ENCODE measurements around the gene ACTR1B.
"Not testable (repeated sequence)": the region's sequence is repeated elsewhere in the genome, so short reads cannot be mapped to it uniquely, and the experiment has no call there.

ACTR1B gene

GRCh38 chr2:97657986-97658690, 5.7 kb downstream of the ACTR1B start:
- DNase-seq, result no peak

GRCh38 chr2:97656905-97657587, 6.8 kb downstream of the ACTR1B start:
- DNase-seq, result no peak

DNA sequence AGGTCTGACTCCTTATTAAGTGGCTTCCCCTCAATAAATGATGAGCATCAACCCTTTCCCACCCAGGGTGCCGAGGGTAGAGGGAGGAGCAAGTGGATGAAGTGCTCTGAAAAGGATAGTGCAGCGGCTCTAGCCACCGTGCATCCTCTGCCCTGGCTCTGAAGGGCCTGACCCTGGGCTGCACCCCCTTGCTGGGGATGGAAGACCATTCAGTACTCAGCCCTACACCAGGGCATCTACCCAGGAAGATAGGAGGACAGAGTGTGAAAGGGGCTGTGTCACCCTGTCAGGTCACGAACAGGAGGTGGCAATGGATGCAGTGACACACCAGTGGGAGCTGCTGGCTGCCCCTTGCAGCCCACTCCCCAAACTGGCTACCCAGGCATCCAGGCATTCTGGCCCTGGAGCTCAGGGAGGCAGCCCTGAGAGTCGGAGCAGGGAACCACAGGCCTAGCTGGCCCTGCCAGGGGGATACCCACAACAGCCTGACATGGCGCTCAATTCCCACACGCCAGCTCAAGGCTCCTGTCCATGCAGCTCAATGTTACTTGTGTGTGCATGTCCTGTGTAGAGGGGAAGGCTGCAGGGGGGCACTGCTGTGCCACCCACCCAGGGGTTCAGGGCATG, 7.6 kb downstream of the ACTR1B start:
- no peak for DNase-seq

DNA sequence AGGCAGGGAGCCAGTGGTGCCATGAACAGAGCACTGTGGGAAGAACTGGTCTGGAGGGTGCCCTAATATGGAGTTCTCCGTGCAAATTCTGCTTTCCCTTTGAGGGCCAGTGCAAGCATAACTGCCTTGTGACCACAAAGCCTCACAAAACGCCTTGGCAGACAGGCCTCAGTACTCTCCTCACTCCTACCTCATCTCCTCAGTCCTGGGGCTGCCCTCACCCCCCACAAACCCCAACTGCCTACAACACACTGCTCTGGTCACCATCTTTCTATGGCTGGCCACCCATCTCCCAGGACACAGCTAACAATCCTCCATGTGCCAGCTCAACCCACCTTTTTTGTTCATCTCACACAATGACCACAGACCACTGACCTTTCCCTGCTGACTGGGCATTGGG, 9.1 kb downstream of the ACTR1B start:
- no peak for DNase-seq

DNA sequence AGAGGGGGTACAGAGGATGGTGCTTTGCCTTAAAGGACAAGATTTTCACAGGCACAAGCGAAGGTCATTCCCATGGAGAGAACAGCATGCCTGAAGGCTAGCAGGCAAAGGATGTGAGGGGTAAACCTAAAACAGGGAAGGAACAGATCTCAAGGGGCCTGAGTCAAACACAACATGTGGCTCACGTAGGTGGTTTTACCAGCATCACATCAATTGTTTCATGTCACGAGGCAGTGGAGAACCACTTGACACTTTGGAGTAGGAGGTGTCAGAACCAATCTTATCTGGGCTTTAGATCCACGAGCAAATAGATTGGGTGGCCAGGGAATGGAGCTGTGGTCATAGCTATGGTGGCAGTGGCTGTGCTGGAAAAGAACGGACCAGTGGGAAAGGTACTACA, 9.5 kb downstream of the ACTR1B start:
- no peak for DNase-seq

GRCh38 chr2:97653874-97654273, 10.0 kb downstream of the ACTR1B start:
- DNase-seq, result no peak

- DNase-seq, result no peak
Measured at GRCh38 chr2:97653473-97653872, 10.4 kb downstream of the ACTR1B start.

- no peak for DNase-seq
Measured at GRCh38 chr2:97651114-97651513, 12.7 kb downstream of the ACTR1B start.

DNA sequence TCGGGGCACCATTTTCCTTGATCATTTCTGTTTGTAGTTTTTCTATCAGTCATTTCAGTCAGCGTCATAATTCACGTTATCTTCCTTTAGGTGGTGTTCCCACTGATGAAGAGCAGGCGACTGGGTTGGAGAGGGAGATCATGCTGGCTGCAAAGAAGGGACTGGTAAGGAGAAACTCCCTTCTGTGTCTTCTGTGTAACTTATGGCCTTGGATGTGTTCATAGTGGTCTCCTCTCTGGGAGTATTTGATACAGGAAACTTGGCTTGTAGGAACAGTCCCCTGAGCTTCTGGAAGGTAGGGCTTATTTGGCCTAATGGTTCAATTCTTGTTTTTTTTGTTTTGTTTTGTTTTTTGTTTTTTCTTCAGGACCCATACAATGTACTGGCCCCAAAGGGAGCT, 16.9 kb downstream of the ACTR1B start:
- no peak for DNase-seq

GRCh38 chr2:97645695-97646629, 17.9 kb downstream of the ACTR1B start, which contains the start of gene COX5B:
Gene COX5B (plus strand): TSS chr2:97646062. CDS start chr2:97646087, 25 bp downstream.
- peak; percentile 97 for DNase-seq

DNA sequence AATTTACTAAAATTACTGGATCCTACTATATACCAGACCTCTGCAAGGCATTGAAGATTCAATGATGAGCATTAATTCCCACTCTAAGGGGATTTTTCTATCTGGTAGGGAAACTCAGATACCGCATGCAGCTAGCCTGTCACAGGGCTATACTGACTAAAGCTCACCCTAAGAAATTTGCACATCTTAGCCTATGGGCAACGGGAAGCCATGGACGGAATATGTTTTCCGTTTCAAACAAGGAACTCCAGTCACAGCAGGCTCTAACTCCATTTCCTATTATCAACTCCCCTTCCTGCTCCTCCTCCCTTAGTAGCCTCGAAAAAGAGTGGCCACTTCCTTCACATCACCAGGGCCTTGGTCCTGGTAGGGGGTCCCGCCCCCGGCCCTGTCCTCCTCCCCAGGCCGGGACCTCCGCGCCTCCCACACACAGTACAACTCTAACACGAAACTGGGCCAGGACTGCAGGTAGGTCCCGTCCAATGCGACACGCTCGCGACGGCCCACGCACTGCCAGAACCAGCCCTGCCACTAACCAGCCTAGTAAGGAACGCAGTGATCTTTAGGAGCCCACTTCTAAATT, 18.6 kb downstream of the ACTR1B start:
- DNase-seq, result peak; percentile 9

- no peak for DNase-seq
Measured at GRCh38 chr2:97644023-97644717, 19.7 kb downstream of the ACTR1B start.

DNA sequence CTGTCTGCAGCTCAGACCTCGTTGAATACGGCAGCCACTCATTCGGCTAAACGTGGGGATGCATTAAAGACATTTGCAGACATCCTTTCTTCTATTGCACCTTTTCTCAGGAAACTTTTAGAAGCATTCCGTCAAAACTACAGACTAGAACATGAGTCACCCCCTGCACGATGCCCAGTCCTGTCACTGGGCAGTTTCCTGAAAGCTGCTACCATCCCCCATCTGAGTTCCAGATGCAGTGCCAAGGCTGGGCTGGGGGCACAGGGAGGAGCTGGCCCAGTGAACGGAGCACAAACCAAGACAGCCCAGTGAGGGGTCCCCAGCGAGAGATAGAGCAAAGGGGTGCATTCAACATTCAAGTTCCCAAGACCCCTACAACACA, 37.8 kb downstream of the ACTR1B start:
- DNase-seq, result not testable (repeated sequence)

DNA sequence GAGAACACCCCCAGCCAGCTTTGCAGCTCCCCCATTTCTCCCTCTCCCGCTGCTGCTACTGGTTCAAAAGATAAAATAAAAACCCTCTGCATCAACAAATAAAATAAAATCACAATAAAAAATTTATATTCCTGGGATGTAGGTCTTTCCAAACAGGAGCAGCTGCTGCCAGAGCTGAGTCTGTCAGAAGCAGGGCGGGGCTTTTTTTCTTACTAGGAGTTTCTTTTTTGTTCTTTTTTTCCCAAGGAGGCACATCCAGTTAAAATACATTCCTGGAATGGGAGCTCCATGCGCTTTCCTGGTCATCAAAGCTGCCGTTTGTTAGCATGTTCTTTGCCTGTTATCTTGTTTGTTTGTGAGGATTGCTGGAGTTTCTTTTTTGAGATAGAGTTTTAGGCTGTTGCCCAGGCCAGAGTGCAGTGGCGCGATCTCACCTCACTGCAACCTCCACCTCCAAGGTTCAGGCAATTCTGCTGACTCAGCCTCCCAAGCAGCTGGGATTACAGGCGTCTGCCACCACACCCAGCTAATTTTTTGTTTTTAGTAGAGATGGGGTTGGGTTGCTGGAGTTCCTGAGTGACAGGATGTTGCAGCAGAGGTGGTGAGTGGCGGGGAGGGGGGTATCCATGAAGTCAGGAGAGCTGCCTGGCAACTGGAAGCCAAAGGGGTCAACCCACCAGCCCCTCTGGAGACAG, 38.3 kb downstream of the ACTR1B start:
- DNase-seq, result not testable (repeated sequence)

- DNase-seq, result not testable (repeated sequence)
Measured at GRCh38 chr2:97622976-97623375, 40.9 kb downstream of the ACTR1B start.

DNA sequence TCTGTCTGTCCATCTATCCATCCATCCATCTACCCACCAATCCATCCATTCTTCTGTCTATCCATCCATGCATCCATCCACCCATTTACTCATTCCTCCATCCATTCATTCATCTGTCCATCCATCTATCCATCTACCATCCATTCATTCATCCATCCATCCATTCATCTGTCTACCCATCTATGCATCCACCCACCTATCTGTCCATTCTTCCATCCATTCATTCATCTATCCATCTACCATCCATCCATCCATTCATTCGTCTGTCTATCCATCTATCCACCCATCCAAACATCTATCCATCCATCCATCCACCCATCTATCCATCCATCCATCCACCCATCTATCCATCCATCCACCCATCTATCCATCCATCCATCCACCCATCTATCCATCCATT, 43.4 kb downstream of the ACTR1B start:
- DNase-seq, result not testable (repeated sequence)

GRCh38 chr2:97618939-97619827, 44.7 kb downstream of the ACTR1B start:
- DNase-seq, result peak; percentile 34

GRCh38 chr2:97617911-97618310, 45.9 kb downstream of the ACTR1B start:
- DNase-seq, result no peak

DNA sequence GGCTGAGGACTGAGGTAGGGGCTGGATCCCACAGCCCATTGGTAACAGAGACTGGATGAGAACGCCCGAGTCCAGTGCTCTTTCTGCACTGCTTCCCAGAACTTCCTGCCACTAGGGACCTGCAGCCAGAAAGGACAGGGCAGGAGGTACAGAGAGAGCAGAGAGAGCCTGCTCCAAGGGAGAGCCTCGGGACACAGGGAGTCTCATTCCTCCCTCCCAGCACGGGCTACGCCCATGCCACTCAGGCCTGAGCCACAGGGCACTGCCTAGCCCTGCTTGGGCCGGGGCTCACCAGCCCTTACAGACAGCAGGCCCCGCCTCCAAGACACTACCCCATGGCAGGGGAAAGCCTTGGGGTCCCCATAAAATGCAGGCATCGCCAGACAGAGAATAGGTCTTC, 48.1 kb downstream of the ACTR1B start:
- DNase-seq, result not testable (repeated sequence)

DNA sequence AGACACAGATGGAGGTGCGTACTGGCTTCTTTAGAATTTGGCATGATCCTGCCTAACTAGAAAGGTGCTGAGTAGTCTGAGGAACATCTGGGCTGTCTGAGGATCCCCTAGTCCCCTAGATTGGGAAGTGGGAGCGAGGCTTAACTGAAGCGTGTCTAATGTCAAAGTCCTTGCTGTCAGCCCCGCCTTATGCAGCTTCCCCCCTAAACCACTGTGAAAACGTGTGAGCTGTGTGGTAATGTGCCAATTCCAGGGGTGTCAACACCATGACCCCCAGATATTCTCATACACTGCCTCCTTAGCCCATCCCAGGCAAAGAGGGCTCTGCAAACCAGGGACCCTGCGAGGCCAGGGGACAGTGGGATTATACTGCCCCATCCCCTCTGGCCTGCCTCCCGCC, 51.9 kb downstream of the ACTR1B start:
- DNase-seq, result not testable (repeated sequence)

Measured in fibroblast of skin of right biceps (primary cell).